ENCODE results near the gene DYRK2. TPM values are rescaled to one million over a fixed set of nuclear protein-coding genes. Genes with fewer than 3 reads are reported as not detected.

DYRK2 gene
- 22.5 and 29.0 TPM in 2 replicates for total RNA-seq (2014; rRNA removed; shearing (Covaris generic))
- polyA plus RNA-seq (2015; cell fraction: cytosol; rRNA removed), result 16.3 and 20.2 TPM in 2 replicates
- 21.4 and 23.0 TPM in 2 replicates for polyA plus RNA-seq (2015; cell fraction: nucleus; rRNA removed)

DNA sequence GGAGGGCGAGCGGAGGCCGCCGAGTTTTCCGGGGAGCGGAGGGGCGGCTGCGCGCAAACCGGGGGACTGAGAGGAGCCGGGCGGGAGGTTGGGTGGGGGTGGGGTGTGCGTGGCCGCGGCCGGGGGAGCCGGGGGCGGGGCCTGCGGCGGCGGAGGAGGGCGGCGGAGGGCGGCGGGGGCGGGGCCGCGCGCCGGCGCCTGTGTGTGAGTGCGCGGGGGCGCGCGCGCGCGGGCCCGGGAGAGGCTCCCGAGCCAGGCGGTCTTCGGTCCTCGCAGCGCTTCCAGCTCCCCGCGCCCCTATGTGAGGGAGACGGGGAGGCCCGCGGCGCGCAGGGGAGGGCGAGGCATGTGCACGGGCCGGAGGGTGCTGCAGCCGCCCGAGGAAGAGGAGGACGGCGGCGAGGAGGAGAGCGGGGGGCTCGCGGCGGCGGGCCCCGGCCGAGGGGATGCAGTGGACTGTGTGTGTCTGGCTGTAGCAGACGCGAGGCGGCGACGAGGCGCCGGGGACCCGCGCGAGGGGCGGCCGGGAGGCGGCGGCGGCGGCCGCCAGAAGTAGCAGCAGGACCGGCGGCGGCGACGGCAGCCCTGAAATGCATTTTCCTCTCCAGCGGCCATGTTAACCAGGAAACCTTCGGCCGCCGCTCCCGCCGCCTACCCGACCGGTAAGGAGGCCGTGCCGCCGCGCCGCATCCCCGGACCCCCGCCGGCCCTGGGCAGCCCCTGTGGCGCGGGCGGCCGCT, at the start of gene DYRK2:
Gene DYRK2 (plus strand): TSS at position 225 of the 740 bp plus-strand sequence. CDS start 389 bp downstream, at position 614.
- peak; percentile 73 for DNase-seq (ENCODE audit: low read depth)

DNA sequence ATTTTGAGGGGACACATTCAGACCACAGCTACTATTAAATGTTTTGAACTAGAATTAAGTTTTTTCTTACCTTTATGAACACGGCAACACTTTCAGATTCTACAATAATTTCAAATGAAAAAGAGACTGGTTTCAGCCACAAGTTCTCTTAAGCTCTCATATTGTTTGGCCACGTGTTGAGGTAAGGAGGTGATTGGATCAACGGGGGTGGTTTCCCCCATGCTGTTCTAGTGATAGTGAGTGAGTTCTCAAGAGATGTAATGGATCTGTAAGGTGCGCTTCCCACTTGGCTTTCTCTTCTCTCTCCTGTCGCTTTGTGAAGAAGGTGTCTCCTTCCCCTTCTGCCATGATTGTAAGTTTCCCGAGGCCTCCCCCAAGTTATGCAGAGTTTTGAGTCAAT, 48.9 kb upstream of the DYRK2 start:
- DNase-seq (ENCODE audit: low read depth), result no peak

DNA sequence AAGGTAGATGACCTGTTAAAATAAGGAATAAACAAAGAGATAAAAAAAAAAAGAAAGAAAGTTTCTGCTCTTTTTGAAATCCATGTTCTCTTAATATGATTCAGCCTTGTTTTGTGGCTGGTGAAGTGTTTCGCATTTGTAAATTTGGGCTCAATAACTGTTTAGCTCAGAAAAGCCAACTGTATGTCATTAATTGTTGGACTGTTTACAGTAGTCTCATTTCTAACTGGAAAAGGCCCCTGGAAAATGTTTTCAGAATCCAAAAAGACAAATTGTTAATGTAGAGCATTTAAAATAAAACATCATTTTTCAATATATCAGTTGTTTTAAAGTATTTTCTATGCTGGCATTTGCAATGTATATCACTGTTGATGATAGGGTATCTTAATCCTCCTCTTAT, 47.4 kb upstream of the DYRK2 start:
- DNase-seq (ENCODE audit: low read depth), result no peak

DNA sequence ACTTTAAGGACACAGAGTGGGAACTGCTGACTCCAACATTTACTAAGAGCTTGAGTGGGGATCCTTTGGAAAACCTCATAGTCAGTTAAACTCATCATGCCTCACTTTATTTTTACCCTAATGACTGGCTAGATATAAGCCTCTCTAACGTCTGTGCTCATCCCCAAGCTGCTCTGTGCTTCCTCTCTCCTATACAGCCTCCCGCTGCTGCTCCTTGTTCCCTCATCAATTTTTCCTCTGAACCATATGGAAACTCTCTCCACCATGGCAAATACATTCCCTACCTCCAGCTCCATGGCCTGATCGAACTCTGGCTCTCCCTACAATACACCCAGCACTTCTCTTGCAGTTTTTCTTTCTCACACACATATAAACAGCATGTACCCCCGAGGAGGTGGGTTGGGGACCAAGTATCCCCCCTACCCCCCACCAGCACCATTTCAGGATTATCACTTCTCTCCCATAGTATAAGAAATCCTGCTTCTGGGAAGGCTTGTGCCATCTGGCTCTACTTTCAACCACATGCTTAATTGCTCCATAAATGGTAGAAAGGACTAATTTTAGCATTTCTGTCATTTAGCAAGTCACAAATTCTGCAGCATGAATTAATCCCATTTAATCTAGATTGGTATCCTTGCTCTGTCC, 39.2 kb upstream of the DYRK2 start:
- DNase-seq (ENCODE audit: low read depth), result no peak

DNA sequence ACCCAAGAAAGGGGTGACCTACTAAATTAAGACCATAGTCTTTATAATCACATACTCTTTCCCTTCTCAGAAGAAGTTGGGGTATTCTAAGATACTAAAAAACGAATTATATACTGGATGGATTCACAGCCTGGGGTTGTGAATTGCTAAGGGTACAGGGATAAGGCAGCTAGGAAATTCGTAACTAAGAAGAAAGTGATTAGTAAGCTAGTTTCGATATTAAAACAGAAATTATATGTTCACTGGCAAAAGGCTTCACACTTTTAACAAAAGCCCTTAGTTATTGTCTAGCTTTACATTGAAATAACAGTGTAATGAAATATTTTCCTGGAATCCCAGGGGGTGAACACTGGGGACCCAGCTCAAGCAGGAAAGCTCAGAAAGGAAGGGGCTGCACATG, 35.5 kb upstream of the DYRK2 start:
- no peak for DNase-seq (ENCODE audit: low read depth)

DNA sequence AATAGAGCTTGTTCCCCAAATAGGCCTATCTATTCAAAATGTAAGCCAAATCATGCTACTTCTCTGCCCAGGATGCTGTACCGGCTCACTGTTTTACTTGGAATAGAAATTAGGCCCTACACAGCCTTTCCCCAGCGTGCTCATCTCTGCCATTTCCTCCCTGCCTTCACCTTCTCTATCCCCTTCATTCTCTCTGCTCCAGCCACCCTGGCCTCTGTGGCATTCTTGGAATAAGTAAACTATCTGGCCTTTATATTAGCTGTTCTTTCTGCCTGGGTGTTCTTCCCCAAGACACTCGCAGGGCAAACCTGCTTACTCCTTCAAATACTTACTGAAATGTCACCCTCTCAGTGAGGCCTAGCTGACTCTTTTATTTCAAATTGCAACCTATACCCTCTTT, 30.9 kb upstream of the DYRK2 start:
- DNase-seq (ENCODE audit: low read depth), result no peak

DNA sequence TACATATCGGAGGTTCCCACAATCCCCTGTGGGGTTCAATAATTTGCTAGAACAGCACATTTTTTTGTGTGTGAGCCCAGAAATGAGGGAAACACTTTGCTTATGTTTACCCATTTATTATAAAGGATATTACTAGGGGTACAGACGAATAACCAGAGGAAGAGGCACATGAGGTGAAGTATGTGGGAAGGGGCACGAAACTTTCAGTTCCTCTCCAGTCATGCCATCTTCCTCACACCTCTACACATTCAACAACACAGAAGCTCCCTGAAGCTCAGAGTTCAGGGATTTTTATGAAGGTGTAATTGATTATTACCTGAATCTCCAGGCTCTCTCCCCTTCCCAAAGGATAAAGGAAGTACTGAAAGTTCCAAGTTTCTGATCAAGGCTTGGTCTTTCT, 30.2 kb upstream of the DYRK2 start:
- DNase-seq (ENCODE audit: low read depth), result no peak

DNA sequence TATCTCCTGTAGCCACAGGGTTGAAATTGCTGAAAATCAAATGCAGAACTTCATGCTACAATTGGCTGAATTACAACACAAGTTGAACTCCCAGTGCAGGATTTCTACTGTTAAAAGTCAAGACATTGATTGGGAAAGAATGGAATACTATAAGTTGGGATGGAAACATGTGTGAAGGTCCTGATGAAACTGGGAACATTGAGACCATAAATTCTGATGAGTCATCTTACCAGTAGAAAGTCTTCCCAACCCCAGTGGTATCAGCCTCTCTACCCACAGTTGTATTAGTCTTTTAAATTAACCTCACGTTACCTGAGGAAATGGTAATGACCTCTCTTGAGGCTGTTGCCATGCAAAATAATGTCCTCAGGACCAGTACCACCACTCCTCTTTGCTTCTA, 27.4 kb upstream of the DYRK2 start:
- no peak for DNase-seq (ENCODE audit: low read depth)

DNA sequence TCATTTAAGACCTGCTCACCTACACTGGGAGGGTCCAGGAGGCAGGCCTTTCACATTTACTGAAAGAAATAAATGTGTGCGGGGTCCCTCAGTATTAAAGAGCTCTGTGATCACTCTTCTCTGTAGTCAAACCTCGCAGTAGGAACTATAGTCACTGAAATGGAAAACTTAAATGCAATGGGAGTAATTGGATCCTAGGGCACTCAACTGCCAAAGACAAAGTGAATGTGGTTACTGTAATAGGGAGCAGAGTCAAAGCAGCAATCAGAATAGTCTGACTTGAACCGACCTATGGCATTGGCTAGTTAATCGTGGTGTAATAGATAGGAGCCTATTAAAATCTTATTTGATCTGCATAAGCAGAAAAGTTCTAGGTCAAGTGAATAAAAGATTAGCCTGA, 26.6 kb upstream of the DYRK2 start:
- DNase-seq (ENCODE audit: low read depth), result no peak

DNA sequence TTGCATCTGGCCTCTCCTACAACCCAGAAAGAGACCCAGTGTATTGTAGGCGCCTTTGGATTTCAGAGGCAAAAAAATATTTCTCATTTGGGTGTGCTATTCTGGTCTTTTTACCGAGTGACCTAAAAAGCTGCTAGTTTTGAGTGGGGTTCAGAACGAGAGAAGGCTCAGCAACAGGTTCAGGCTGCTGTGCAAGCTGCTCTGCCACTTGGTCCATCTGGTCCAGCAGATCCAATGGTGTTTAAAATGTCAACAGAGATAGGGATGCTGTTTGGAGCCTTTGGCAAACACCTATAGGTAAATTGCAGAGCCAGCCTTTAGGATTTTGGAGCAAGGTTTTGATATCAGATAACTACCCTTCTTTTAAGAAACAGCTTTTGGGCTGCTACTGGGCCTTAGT, 25.3 kb upstream of the DYRK2 start:
- no peak for DNase-seq (ENCODE audit: low read depth)

DNA sequence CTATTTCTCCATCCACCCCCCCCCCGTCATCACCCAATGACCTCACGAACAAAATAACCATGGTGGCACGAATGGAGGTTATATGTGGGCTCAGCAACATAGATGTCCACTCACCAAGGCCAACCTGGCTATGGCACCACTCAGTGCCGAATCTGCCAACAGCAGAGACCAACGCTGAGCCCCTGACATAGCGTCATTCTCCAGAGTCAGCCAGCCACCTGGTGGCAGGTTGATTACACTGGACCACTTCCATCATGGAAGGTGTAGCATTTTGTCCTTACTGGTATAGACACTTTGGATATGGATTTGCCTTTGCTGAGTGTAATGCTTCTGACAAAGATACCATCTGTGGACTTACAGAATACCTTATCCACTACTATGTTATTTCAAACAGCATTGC, 24.2 kb upstream of the DYRK2 start:
- DNase-seq (ENCODE audit: low read depth), result no peak

DNA sequence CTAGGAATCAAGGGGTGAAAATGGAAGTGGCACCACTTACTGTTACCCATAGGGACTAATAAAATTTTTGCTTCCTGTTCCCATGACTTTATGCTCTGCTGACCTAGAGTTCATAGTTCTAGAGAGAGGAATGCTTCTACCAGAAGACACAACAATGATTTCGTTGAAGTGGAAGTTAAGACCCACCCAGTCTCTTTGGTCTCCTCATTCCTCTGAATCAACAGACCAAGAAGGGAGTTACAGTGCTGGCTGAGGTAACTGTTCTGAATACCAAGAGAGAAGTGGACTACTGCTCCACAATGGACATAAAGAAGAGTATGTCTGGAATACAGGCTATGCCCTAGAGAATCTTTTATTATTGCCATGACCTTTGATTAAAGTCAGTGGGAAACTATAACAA, 23.5 kb upstream of the DYRK2 start:
- no peak for DNase-seq (ENCODE audit: low read depth)

DNA sequence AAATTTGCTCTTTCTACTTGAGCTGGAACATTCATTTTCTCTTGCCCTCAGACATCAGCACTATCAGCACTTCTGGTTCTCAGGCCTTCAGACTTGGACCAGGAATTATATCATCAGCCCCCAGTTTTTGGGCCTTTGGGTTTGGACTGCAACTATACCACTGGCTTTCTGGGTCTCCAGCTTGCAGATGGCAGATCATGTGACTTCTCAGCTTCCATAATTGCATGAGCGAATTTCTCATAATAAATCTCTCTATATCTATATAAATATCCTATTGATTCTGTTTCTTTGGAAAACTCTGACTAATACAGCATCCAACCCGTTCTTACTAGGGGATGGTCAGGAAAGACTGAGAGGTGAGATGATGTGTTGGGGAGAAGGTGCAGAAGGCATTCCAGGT, 22.4 kb upstream of the DYRK2 start:
- no peak for DNase-seq (ENCODE audit: low read depth)

DNA sequence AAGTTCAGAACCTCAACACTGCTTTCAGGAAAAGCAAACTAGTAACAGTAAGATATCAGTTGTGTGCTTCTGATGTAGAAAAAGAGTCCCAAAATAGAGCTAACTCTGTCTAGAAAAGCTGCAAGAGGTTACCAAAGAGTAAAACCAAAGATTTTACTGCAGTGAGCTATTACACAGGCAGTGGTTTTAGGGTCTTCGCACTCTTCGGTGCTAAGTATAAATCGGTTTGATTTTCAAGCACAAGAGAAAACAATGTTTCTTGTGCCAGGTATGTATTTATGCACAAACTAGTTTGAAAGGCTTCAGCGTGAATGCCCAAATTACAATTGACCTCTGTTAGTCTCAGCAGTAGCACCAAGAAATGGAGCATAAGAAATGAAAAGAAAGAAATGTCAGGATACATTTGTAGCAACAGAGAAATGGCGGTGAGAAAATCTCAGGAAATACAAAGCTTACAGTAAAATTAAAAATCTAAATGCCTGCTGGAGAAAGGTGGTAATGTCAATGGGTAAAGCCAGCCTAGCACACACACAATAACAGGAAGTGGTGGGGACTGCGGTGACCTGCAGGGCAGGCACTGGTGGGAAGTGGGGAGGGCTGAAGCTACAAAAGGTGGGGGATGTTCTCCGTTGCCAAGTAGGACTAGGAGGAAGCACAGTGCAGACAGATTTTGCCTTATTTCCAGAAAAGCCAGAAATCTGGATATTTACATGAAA, 18.0 kb upstream of the DYRK2 start:
- peak; percentile 81 for DNase-seq (ENCODE audit: low read depth)

DNA sequence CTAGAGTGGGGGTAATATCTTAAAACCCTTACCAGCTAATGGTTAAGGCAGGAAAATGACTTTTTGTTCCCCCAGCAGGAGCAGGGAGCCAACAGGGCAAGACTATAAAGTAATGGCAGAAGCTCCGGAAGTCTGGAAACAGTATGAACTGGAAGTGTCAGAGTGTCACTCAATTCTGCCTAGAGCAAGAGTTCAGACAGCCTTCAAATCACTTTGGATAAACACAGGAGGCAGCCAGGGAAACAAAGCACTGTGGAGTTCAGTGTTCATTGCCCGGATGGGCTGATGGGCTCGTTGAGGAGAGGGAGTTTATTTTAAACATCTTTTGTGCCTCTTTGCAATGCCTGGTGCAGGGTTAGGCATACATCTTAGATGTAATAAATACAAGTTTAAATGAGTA, 16.5 kb upstream of the DYRK2 start:
- no peak for DNase-seq (ENCODE audit: low read depth)

DNA sequence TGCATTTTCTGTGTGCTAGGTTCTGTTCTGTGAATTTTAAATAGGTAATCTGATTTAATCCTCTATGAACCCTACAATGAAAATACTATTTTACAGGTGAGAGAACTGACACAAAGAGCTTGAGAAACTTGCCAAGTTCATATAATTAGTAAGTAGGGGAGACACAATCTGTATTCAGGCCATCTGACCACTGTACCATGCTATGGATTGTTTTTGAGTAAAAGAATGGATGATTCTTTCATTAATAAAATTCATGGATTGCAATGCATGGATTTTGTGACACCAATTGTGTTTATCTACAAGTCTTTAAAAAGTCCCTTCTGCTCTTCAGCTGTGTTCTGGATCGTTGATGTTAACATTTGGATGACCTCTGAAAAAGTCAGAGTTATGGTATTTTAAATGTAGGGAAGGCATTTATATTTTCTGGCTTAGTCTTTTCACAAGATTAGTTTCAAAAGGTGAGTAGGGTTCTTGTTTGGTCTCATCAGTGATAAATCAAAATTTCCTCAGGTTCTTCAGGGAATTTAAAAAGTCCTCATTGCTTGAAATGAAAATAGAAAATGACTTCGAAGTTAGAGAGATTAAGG, 15.4 kb upstream of the DYRK2 start:
- DNase-seq (ENCODE audit: low read depth), result no peak

DNA sequence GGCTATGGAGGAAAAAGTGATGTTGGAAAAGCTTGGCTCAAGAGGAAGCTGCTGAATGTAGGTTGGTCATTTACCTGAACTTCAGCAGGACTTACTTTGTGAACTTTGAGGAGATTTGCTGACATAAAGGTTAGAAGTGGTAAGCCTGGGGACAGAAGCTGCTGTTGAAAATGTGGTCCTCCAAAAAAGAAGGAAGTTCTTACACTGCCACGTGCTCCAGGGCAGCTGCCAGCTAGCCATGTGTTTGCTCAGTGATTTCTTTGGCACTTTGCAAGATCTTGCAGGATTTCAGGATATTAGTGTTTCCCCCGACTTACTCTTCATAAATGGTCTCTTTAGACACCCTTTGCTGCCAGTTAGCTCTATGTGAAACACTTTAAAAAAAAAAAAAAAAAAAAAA, 14.8 kb upstream of the DYRK2 start:
- DNase-seq (ENCODE audit: low read depth), result no peak

DNA sequence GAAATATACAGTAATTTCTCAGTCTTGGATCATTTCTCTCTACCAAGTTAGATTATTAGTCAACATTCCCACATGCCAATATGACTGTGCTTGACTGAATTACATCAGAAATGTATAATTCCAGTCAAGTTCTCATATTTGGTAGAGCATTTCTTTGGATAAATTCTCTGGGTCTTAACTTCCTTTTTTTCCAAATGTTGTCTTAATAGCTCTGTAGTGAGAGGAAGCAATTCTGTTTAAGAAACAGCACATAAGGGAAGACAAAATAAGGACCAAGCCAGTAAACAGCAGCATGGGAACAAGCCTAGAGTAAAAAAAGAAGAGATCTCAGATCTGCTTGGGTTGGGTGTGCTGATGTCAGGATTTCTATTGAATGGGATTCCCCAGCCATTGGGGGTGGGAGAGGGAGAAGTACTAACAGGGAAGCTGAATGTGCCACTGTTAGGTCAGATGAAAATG, 14.2 kb upstream of the DYRK2 start:
- DNase-seq (ENCODE audit: low read depth), result no peak

DNA sequence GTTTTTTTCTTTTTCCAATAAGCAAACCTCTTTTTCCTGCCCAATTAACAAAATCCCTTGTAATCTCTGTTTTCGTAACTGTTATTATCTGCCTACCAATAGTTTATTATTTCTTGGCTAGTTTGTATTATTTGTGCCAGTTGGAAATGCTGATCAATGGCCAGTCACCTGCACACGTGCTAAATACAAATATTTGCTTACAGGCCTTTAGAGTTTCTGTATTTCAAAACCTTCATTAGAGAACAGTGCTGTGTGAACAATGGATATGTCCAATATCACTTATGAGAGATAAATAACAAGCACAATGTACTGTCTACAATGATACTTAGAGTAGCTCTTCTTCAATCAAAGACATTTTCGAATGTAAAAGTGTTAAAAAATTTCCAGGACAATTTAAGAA, 10.8 kb upstream of the DYRK2 start:
- DNase-seq (ENCODE audit: low read depth), result no peak

DNA sequence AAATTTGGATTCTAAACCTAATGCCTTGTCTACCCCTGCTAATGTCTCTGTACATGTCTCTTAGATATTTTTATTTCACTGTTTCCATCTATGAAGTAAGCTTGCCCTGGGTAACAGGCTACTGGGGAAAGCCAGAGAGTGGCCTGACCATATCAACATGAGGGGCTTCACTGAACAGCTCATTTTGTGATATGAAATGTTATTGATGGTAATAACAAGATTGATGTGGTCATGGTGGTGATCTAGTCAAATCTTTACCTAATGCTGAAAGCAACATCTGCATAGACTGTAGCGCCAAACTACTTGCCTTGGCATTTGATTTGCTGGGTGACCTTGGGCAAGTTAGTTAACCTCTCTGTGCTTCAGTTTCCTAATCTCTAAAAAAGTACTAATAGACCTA, 9.9 kb upstream of the DYRK2 start:
- no peak for DNase-seq (ENCODE audit: low read depth)

DNA sequence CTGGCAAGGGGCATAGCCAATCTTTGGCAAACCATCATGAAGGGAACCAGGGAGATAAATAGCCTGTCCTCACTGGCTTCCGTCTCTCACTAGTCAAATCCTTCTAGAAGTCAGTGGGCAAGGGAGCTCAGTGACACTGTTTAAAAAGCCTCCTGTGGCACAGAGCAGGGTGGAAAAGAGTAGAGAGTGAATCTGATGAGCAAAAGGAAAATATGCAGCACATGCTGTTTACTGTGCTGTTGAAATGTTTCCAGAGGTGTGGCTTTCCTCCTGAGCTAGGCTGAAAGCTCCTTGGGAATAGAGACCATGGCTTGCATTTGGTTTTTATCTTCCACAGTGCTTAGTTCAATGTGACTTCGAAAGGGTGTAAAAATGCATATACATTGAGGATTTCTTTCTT, 7.7 kb upstream of the DYRK2 start:
- DNase-seq (ENCODE audit: low read depth), result no peak

DNA sequence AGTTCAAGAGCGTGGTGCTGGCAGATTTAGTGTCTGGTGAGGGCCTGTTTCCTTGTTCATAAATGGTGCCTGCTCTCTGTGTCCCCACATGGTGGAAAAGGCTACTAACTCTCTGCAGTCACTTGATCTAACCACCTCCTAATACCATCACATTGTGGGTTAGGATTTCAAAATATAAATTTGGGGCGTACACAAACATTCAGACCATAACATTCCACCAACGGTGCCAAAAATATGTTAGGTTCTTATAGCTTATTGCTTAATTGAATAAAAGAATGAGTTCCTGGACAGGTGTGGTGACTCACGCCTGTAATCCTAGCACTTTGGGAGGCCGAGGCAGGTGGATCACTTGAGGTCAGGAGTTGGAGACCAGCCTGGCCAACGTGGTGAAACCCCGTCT, 3.4 kb upstream of the DYRK2 start:
- DNase-seq (ENCODE audit: low read depth), result no peak
